HFFc6 (cell line): ENCODE data around the gene KCNAB1. TPM values are rescaled to one million over a fixed set of nuclear protein-coding genes. Genes with fewer than 3 reads are reported as not detected.
A peak's percentile ranks its signal among the peaks of the same experiment; 100 is the strongest.

Experiments used
- DNase-seq: peaks from one replicate; pipeline ENCODE4 v3.0.0-alpha.2; 2018
- H3K27ac Mint-ChIP-seq: 2 replicates; pipeline ENCODE4 v1.8.0; 2020; ENCODE audit warnings: mild to moderate bottlenecking, mixed read lengths
- H3K27me3 Mint-ChIP-seq: 2 replicates; pipeline ENCODE4 v1.8.0; 2021; ENCODE audit warnings: mild to moderate bottlenecking, moderate library complexity, mixed read lengths; ENCODE audit not compliant: insufficient read depth
- H3K36me3 Mint-ChIP-seq: 2 replicates; pipeline ENCODE4 v1.8.0; 2021; ENCODE audit warnings: low read depth, mixed read lengths
- H3K4me1 Mint-ChIP-seq: 2 replicates; pipeline ENCODE4 v1.8.0; 2020; ENCODE audit warnings: low read depth, mixed read lengths
- H3K4me3 Mint-ChIP-seq: 2 replicates; pipeline ENCODE4 v1.8.0; 2020; ENCODE audit warnings: mild to moderate bottlenecking, moderate library complexity, mixed read lengths
- H3K9me3 Mint-ChIP-seq: 2 replicates; pipeline ENCODE4 v1.8.0; 2020; ENCODE audit warnings: mild to moderate bottlenecking, mixed read lengths
- CTCF ChIP-seq: fragments of 200-600 bp; sonication (generic); IDR thresholded peaks from 2 replicates; pipeline ENCODE4 v1.5.0; 2021; ENCODE audit warnings: antibody characterized with exemption, mild to moderate bottlenecking
- total RNA-seq, 6 experiments: library from RNA; stranded (reverse); fragmentation: NEBNext Ultra II Directional; extraction: Animal tissue kit (Norgen Biotek cat#: 25700); gene quantifications; 2 replicates in 1 of 6; 3 replicates in 5 of 6; pipeline ENCODE4 v1.2.3, GENCODE V29; 2021

Gene KCNAB1
- total RNA-seq, 6 experiments from 2014 or later: not detected

GRCh38 chr3:156150434-156151066 lies 30.2 kb downstream of the KCNAB1 start:
- Mint-ChIP-seq H3K9me3 (no peaks in the 10 kb centered on the region), H3K36me3 (no peaks in the 10 kb centered on the region), H3K27me3 (peaks cover 2% of the 10 kb centered on the region; the same call in 1 of the 2 replicates), H3K27ac (no peak overlapping the region), H3K4me3 (no peak overlapping the region), H3K4me1 (peaks cover 6% of the 10 kb centered on the region)
- peak; percentile 91 for TF ChIP-seq CTCF
- peak; percentile 50 for DNase-seq

DNA sequence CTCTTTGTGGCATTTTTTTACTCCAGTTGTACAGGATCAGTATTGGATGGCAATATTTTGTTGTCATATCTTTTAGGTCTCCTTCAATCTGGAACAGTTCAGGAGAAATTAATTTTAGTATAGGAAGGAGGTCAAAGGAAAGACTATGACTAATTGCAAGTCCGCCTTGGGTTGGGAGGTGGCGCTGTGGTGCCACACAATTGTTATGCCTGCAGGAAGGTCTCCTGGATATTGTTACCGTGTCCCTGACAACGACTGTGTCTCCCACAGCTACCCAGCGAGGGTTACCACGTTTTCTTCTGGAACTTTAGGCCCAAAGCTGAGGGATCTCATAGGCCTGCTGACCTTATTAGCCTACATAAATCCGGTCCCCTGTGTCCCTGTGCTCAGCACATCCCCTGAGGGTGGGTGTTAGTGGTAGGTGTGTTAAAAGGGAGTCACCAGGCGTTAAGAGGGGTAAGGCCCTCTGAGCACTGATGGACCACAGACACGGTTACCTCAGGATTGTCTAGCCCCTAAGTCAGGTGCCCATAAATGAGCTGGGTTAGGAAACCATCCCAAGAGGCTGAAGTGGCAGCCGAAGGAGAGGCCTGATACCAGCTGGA lies 31.5 kb downstream of the KCNAB1 start:
- DNase-seq: peak; percentile 38
- TF ChIP-seq CTCF: peak; percentile 83
- 0 out of 2 replicates have a peak, but pooled peaks cover under 1% of the 10 kb centered on the region for H3K27me3 Mint-ChIP-seq
- H3K4me1 Mint-ChIP-seq: peaks cover 6% of the 10 kb centered on the region
- no peak overlapping the region for H3K4me3 Mint-ChIP-seq
- H3K36me3 Mint-ChIP-seq: no peaks in the 10 kb centered on the region
- no peak overlapping the region; the same call in 1 of the 2 replicates for H3K27ac Mint-ChIP-seq
- no peaks in the 10 kb centered on the region for H3K9me3 Mint-ChIP-seq

DNA sequence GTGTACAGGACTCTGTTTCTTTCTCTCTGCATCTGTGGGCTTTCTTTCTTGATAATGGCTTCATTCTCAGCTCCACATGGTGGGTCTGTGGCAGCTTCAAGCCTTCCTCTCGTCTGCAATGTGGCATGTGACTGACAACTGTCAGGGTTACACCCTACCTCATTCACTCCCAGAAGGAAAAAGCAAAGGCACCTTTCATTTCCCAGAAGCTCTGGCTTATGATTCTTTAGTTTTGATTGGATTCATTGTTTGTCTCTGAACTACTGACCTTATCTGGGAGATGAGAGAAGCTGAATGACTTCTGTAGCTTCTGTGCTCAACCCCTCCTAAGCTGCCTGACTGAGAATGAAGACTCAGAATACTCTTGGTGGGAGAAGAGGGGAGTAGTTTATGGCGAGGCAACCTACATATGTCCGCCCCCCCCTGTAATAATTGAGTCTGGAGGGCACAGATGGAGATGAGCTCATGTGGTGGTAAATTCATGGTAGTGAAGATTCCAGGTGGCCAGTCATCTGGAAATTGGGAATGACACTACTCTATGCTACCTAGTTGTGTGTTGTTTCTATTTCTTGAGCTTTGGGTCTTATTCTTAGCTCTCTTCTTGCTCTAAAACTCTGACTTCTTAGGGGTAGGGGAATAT lies 38.4 kb downstream of the KCNAB1 start:
- TF ChIP-seq CTCF: no peak
- no peak for DNase-seq
- Mint-ChIP-seq H3K4me3 (no peak overlapping the region), H3K4me1 (no peaks in the 10 kb centered on the region), H3K9me3 (no peaks in the 10 kb centered on the region), H3K36me3 (no peaks in the 10 kb centered on the region), H3K27ac (no peak overlapping the region), H3K27me3 (peaks cover 6% of the 10 kb centered on the region; the same call in 1 of the 2 replicates)

DNA sequence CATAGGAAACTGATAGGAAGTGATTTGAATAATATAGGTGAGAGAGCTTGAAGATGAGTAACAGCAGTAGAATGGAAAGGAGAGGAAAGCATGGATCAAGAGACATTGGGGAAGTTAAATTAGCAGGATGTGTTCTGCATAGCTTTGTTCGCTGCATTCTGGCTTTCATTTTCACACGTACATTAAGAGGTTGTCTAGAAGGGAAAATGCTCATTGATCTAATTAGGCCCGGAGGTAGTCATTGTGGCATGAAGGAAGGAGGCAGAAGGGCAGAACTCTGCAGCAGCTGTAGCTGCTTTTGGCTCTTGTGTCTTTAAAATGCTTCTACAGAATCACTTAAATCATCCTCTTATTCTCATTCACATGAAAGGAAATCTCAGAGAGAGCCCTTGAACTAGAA lies 40.3 kb downstream of the KCNAB1 start:
- H3K4me1 Mint-ChIP-seq: no peaks in the 10 kb centered on the region
- no peak overlapping the region for H3K27ac Mint-ChIP-seq
- no peaks in the 10 kb centered on the region for H3K36me3 Mint-ChIP-seq
- DNase-seq: no peak
- H3K9me3 Mint-ChIP-seq: no peaks in the 10 kb centered on the region
- H3K4me3 Mint-ChIP-seq: peak overlapping the region; percentile 36
- H3K27me3 Mint-ChIP-seq: peaks cover 6% of the 10 kb centered on the region; the same call in 1 of the 2 replicates
- TF ChIP-seq CTCF: no peak

GRCh38 chr3:156161172-156161571 lies 40.8 kb downstream of the KCNAB1 start:
- H3K9me3 Mint-ChIP-seq: no peaks in the 10 kb centered on the region
- no peak overlapping the region for H3K27ac Mint-ChIP-seq
- H3K4me3 Mint-ChIP-seq: no peak overlapping the region
- no peak for TF ChIP-seq CTCF
- H3K36me3 Mint-ChIP-seq: no peaks in the 10 kb centered on the region
- H3K27me3 Mint-ChIP-seq: peaks cover 6% of the 10 kb centered on the region; the same call in 1 of the 2 replicates
- H3K4me1 Mint-ChIP-seq: no peaks in the 10 kb centered on the region
- DNase-seq: no peak
